DLD1 (cell line): ENCODE data around the gene GNB5.
"Not testable (repeated sequence)": the region's sequence is repeated elsewhere in the genome, so short reads cannot be mapped to it uniquely, and the experiment has no call there.

Experiments
- in situ Hi-C: cut with HindIII; loops from 2 replicates; pipeline ENCODE4 v1.10.0; 2017; ENCODE audit warnings: low sequenced_read_pairs

GNB5 gene

GRCh38 chr15:52171807-52172206 lies 19.4 kb downstream of the GNB5 start:
- in situ Hi-C loops, result no loop called here

- in situ Hi-C loops, result no loop called here
Measured at GRCh38 chr15:52171386-52171785, 19.8 kb downstream of the GNB5 start.

- in situ Hi-C loops, result not testable (repeated sequence)
Measured at GRCh38 chr15:52170199-52170598, 21.0 kb downstream of the GNB5 start.

- in situ Hi-C loops, result not testable (repeated sequence)
Measured at GRCh38 chr15:52165494-52166131, 25.6 kb downstream of the GNB5 start.

- in situ Hi-C loops, result no loop called here
Measured at GRCh38 chr15:52164631-52165265, 26.4 kb downstream of the GNB5 start.

GRCh38 chr15:52163321-52164190 lies 27.6 kb downstream of the GNB5 start:
- in situ Hi-C loops, result no loop called here

- in situ Hi-C loops, result no loop called here
Measured at GRCh38 chr15:52162876-52163275, 28.3 kb downstream of the GNB5 start.

GRCh38 chr15:52162260-52162659 lies 28.9 kb downstream of the GNB5 start:
- in situ Hi-C loops, result no loop called here

GRCh38 chr15:52161406-52161966 lies 29.7 kb downstream of the GNB5 start:
- in situ Hi-C loops, result no loop called here

GRCh38 chr15:52159645-52160044 lies 31.5 kb downstream of the GNB5 start:
- in situ Hi-C loops, result no loop called here

GRCh38 chr15:52158084-52158765 lies 33.0 kb downstream of the GNB5 start:
- in situ Hi-C loops, result no loop called here

- in situ Hi-C loops, result no loop called here
Measured at GRCh38 chr15:52155878-52156277, 35.3 kb downstream of the GNB5 start.

GRCh38 chr15:52154896-52155865 lies 36.0 kb downstream of the GNB5 start:
- in situ Hi-C loops, result no loop called here

- in situ Hi-C loops, result no loop called here
Measured at GRCh38 chr15:52153900-52154895, 37.0 kb downstream of the GNB5 start.

GRCh38 chr15:52151353-52151752 lies 39.8 kb downstream of the GNB5 start:
- in situ Hi-C loops, result no loop called here

GRCh38 chr15:52150871-52151270 lies 40.3 kb downstream of the GNB5 start:
- in situ Hi-C loops, result no loop called here

GRCh38 chr15:52150043-52150825 lies 41.0 kb downstream of the GNB5 start:
- in situ Hi-C loops, result no loop called here

GRCh38 chr15:52148403-52148802 lies 42.8 kb downstream of the GNB5 start:
- in situ Hi-C loops, result no loop called here
